Psoas muscle (tissue), 8 donors: ENCODE results near the gene CCNF. TPM values are rescaled to one million over a fixed set of nuclear protein-coding genes. Genes with fewer than 3 reads are reported as not detected.

ENCODE experiments used
- ATAC-seq, 4 donors: fragments of 200-7000 bp; cut with Tn5 transposase; one replicate each; pipeline ENCODE4 v1.9.1; 2020; ENCODE audit warnings: moderate library complexity in 3 of 4, mild to moderate bottlenecking in 2 of 4
- DNase-seq, 2 donors: peaks; one replicate each; pipeline ENCODE4 v3.0.0-alpha.2; 2020
- H3K27ac ChIP-seq: fragments of 200-600 bp; one replicate; pipeline ENCODE4 v1.8.0; 2022
- H3K27me3 ChIP-seq, 3 donors: fragments of 200-600 bp in 1 of 3; one replicate each; pipeline versions ENCODE4 v1.6.1 to v1.8.0; 2013 to 2022; ENCODE audit warnings: low read length in 2 of 3, mild to moderate bottlenecking in 2 of 3, moderate library complexity in 1 of 3; ENCODE audit not compliant: insufficient read depth in 3 of 3
- H3K36me3 ChIP-seq, 2 donors: fragments of 200-600 bp in 1 of 2; one replicate each; pipeline versions ENCODE4 v1.6.1 to v1.8.0; 2013 to 2022; ENCODE audit warnings: low read depth in 1 of 2, mild to moderate bottlenecking in 1 of 2, moderate library complexity in 1 of 2; ENCODE audit not compliant: insufficient read depth in 1 of 2
- H3K4me1 ChIP-seq: fragments of 200-600 bp; one replicate; pipeline ENCODE4 v1.8.0; 2022
- H3K4me3 ChIP-seq: fragments of 200-600 bp; one replicate; pipeline ENCODE4 v1.8.0; 2022; ENCODE audit warnings: mild to moderate bottlenecking
- H3K9me3 ChIP-seq: fragments of 200-600 bp; one replicate; pipeline ENCODE4 v1.8.0; 2022
- CTCF ChIP-seq: fragments of 200-600 bp; IDR thresholded peaks from one replicate; pipeline ENCODE4 v1.8.0; 2022; ENCODE audit warnings: antibody characterized with exemption
- WGBS, 3 donors: extraction: QIAGEN DNeasy Blood & Tissue Kit; methylation state at CpG; one replicate each; pipeline versions ENCODE4 v1.1.6 to v1.1.7; 2013; 5-methylcytosine and 5-hydroxymethylcytosine counted together
- intact Hi-C, 2 donors: fragments of 100-400 bp; cut with DNase I; formaldehyde crosslinking; loops; one replicate each; pipeline versions ENCODE4 v1.11.0 to v1.14.2; 2022
- polyA plus RNA-seq, 3 donors: library from polyadenylated mRNA; stranded (reverse); fragments of 200-250 nt; gene quantifications; one replicate each; pipeline ENCODE4 v1.2.3, GENCODE V29; 2013
- total RNA-seq, 4 donors: library from RNA; stranded (reverse); fragmentation: NEBNext Ultra II Directional in 2 of 4; extraction: Animal tissue kit (Norgen Biotek cat#: 25700) in 2 of 4; gene quantifications; one replicate each; pipeline versions ENCODE4 v1.2.1 to v1.2.4, GENCODE V29; 2021 to 2023
- donor health status: healthy with polysubstance abuse.
- donor health status: DM: no; HTN: no; CAD: no; lungs with moderate emphysema.
- donor health status: Bipolar disorder and iron deficiency.
- donor health status: healthy.
- donor health status: DM: yes; HTN: yes; CAD: no.
- donor health status: DM: no; HTN: no; CAD: no.
- donor health status: DM: no; HTN: no; CAD: no.
- donor health status: DM: yes; HTN: yes; CAD: no.

Gene CCNF
- total and polyA plus RNA-seq, 7 donors, result 1.1 to 2.3 (median 1.7) TPM

- Histone ChIP-seq H3K27ac (no peak overlapping the region), H3K4me1 (no peaks in the 10 kb centered on the region), H3K27me3 (no peaks in the 10 kb centered on the region), H3K9me3 (no peaks in the 10 kb centered on the region), H3K36me3 (peaks cover 0 to 31% of the 10 kb centered on the region in 2 donors), H3K4me3 (no peak overlapping the region)
- no peak for TF ChIP-seq CTCF
- ATAC-seq (no peak), DNase-seq (no peak)
- 96 to 99% (median 96%) methylated on average over 25 of the region's 25 CpGs for WGBS, 3 donors
- intact Hi-C loops, result no loop called here
These were observed 19.9 kb downstream of the CCNF start for GRCh38 chr16:2449118-2449517.

- H3K36me3 ChIP-seq, result peaks cover 0 to 20% of the 10 kb centered on the region in 2 donors
- intact Hi-C loops, result no loop called here
- WGBS, 3 donors, result 89 to 96% (median 92%) methylated on average over 8 of the region's 8 CpGs
- no peak overlapping the region for H3K4me3 ChIP-seq
- H3K9me3 ChIP-seq, result no peaks in the 10 kb centered on the region
- no peaks in the 10 kb centered on the region for H3K4me1 ChIP-seq
- DNase-seq, result no peak
- ATAC-seq, result no peak
- no peak overlapping the region for H3K27ac ChIP-seq
- no peaks in the 10 kb centered on the region for H3K27me3 ChIP-seq
- no peak for TF ChIP-seq CTCF
These were observed 21.3 kb downstream of the CCNF start for GRCh38 chr16:2450535-2450934.

GRCh38 chr16:2450975-2451381 is 21.7 kb downstream of the CCNF start:
- H3K36me3 ChIP-seq, result peaks cover 0 to 18% of the 10 kb centered on the region in 2 donors

GRCh38 chr16:2451851-2452320 is 22.6 kb downstream of the CCNF start:
- Histone ChIP-seq H3K27me3 (no peaks in the 10 kb centered on the region), H3K4me1 (no peaks in the 10 kb centered on the region), H3K36me3 (peaks cover 0 to 14% of the 10 kb centered on the region in 2 donors), H3K4me3 (no peak overlapping the region), H3K27ac (no peak overlapping the region), H3K9me3 (no peaks in the 10 kb centered on the region)
- ATAC-seq (no peak), DNase-seq (no peak)
- 92 to 96% (median 93%) methylated on average over 18 of the region's 18 CpGs for WGBS, 3 donors
- intact Hi-C loops, result no loop called here
- TF ChIP-seq CTCF, result no peak

More at GRCh38 chr16:2450975-2451381, 21.7 kb downstream of the CCNF start:
- Histone ChIP-seq H3K27ac (no peak overlapping the region), H3K4me1 (no peaks in the 10 kb centered on the region), H3K4me3 (no peak overlapping the region), H3K27me3 (no peaks in the 10 kb centered on the region), H3K9me3 (no peaks in the 10 kb centered on the region)
- DNase-seq, result no peak
- TF ChIP-seq CTCF, result no peak
- intact Hi-C loops, result no loop called here
- WGBS, 3 donors, result 90 to 95% (median 93%) methylated on average over 17 to 19 of the region's 19 CpGs
- ATAC-seq, result peak in 1 of 4 donors; percentile 11

GRCh38 chr16:2452650-2453049 is 23.4 kb downstream of the CCNF start:
- peaks cover 0 to 14% of the 10 kb centered on the region in 2 donors for H3K36me3 ChIP-seq
- no peaks in the 10 kb centered on the region for H3K27me3 ChIP-seq
- no peak overlapping the region for H3K4me3 ChIP-seq
- no peak for DNase-seq
- TF ChIP-seq CTCF, result no peak
- WGBS, 3 donors, result 95 to 97% (median 97%) methylated on average over 8 of the region's 8 CpGs
- no peak overlapping the region for H3K27ac ChIP-seq
- H3K4me1 ChIP-seq, result no peaks in the 10 kb centered on the region
- no peak for ATAC-seq
- intact Hi-C loops, result no loop called here
- no peaks in the 10 kb centered on the region for H3K9me3 ChIP-seq
